Neural progenitor cell (in vitro differentiated cells): ENCODE measurements around the gene TCHH. TPM values are rescaled to one million over a fixed set of nuclear protein-coding genes. Genes with fewer than 3 reads are reported as not detected.

Experiments
- DNase-seq: peaks from one replicate; pipeline ENCODE4 v3.0.0-alpha.2; 2016; ENCODE audit warnings: low spot score
- H2AFZ ChIP-seq: fragments of 200-600 bp; sonication (generic); replicated peaks from 2 replicates; pipeline ENCODE4 v1.6.1; 2016; ENCODE audit warnings: antibody characterized with exemption
- H3F3A ChIP-seq: fragments of 200-600 bp; sonication (generic); 2 replicates; pipeline ENCODE4 v1.6.1; 2016; ENCODE audit warnings: antibody characterized with exemption, low read depth
- H3K27ac ChIP-seq: fragments of 200-600 bp; sonication (generic); 2 replicates; pipeline ENCODE4 v1.5.1; 2016; ENCODE audit warnings: mild to moderate bottlenecking
- H3K27me3 ChIP-seq: fragments of 200-600 bp; sonication (generic); 2 replicates; pipeline ENCODE4 v1.6.1; 2016; ENCODE audit warnings: mild to moderate bottlenecking, moderate library complexity
- H3K36me3 ChIP-seq: fragments of 200-600 bp; sonication (generic); 2 replicates; pipeline ENCODE4 v1.5.1; 2016
- H3K4me1 ChIP-seq: fragments of 200-600 bp; sonication (generic); 2 replicates; pipeline ENCODE4 v1.6.1; 2016; ENCODE audit warnings: mixed run types
- H3K4me2 ChIP-seq: fragments of 200-600 bp; sonication (generic); 2 replicates; pipeline ENCODE4 v1.6.1; 2016
- H3K4me3 ChIP-seq: fragments of 200-600 bp; sonication (generic); 2 replicates; pipeline ENCODE4 v1.5.1; 2016
- H3K79me2 ChIP-seq: fragments of 200-600 bp; sonication (generic); 2 replicates; pipeline ENCODE4 v1.6.1; 2016; ENCODE audit warnings: low read depth
- H3K9ac ChIP-seq: fragments of 200-600 bp; sonication (generic); 2 replicates; pipeline ENCODE4 v1.6.1; 2016
- H3K9me3 ChIP-seq: fragments of 200-600 bp; sonication (generic); 2 replicates; pipeline ENCODE4 v1.5.1; 2016; ENCODE audit warnings: low read depth
- H4K20me1 ChIP-seq: fragments of 200-600 bp; sonication (generic); 2 replicates; pipeline ENCODE4 v1.6.1; 2016; ENCODE audit warnings: low read depth
- H3K27ac Mint-ChIP-seq: 3 replicates; pipeline ENCODE4 v1.8.0; 2021; ENCODE audit warnings: mixed read lengths
- H3K27me3 Mint-ChIP-seq: 2 replicates; pipeline ENCODE4 v1.8.0; 2022; ENCODE audit warnings: low read depth, mild to moderate bottlenecking, inconsistent platforms, moderate library complexity, mixed read lengths; ENCODE audit not compliant: insufficient read depth
- H3K36me3 Mint-ChIP-seq: 3 replicates; pipeline ENCODE4 v1.8.0; 2021; ENCODE audit warnings: mixed read lengths
- H3K4me1 Mint-ChIP-seq: 3 replicates; pipeline ENCODE4 v1.8.0; 2021; ENCODE audit warnings: mixed read lengths
- H3K4me3 Mint-ChIP-seq: 3 replicates; pipeline ENCODE4 v1.8.0; 2021; ENCODE audit warnings: mild to moderate bottlenecking, moderate library complexity, mixed read lengths
- H3K9me3 Mint-ChIP-seq: 3 replicates; pipeline ENCODE4 v1.8.0; 2020; ENCODE audit warnings: mixed read lengths
- EZH2 ChIP-seq: fragments of 200-600 bp; sonication (generic); IDR thresholded peaks from 2 replicates; pipeline ENCODE4 v1.6.1; 2017; ENCODE audit warnings: antibody characterized with exemption, mild to moderate bottlenecking, moderate library complexity
- EZH2phosphoT487 ChIP-seq: fragments of 200-600 bp; sonication (generic); IDR thresholded peaks from 2 replicates; pipeline ENCODE4 v1.6.1; 2017; ENCODE audit warnings: antibody characterized with exemption
- total RNA-seq: library from RNA; depleted of rRNA; stranded (reverse); fragments of >200 nt; gene quantifications from 2 replicates; pipeline ENCODE4 v1.2.3, GENCODE V29; 2015; ENCODE audit warnings: low replicate concordance
- TF ChIP-seq, protein P1 (sequence below): fragments of 200-600 bp; sonication (generic); IDR thresholded peaks from 2 replicates; pipeline ENCODE4 v1.5.1; 2017; ENCODE audit warnings: antibody characterized with exemption, mild to moderate bottlenecking

TCHH gene
- total RNA-seq, 1 donor from 2014 or later: 0.07 TPM

DNA sequence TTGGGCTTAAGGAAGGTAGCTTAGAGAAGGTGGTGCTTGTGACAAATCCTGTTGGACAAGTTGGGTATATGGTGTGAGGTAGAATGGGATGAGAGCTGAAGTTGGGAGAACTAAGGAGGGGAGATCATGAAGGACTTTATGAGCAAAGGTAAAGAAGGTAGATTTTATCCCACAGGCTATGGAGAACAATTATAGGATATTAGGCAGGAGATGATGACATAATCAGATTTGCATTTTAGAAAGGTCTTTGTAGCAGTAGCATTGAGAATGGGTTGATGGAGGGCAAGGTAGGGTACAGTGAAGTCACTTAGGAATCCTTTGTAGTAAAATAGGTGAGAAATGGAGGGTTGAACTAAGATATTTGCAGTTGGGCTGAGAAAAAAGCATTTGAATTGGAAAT, 14.9 kb upstream of the TCHH start:
- TF ChIP-seq, protein P1, sequence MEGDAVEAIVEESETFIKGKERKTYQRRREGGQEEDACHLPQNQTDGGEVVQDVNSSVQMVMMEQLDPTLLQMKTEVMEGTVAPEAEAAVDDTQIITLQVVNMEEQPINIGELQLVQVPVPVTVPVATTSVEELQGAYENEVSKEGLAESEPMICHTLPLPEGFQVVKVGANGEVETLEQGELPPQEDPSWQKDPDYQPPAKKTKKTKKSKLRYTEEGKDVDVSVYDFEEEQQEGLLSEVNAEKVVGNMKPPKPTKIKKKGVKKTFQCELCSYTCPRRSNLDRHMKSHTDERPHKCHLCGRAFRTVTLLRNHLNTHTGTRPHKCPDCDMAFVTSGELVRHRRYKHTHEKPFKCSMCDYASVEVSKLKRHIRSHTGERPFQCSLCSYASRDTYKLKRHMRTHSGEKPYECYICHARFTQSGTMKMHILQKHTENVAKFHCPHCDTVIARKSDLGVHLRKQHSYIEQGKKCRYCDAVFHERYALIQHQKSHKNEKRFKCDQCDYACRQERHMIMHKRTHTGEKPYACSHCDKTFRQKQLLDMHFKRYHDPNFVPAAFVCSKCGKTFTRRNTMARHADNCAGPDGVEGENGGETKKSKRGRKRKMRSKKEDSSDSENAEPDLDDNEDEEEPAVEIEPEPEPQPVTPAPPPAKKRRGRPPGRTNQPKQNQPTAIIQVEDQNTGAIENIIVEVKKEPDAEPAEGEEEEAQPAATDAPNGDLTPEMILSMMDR: no peak
- no peak for TF ChIP-seq EZH2phosphoT487
- no peak overlapping the region for H3K27ac Mint-ChIP-seq
- H3K36me3 Mint-ChIP-seq: no peaks in the 10 kb centered on the region
- H3K9me3 ChIP-seq: peaks cover 8% of the 10 kb centered on the region
- no peaks in the 10 kb centered on the region for H3F3A ChIP-seq
- no peaks in the 10 kb centered on the region for H3K79me2 ChIP-seq
- DNase-seq: no peak
- no peak overlapping the region for H3K9ac ChIP-seq
- H3K4me3 ChIP-seq: no peak overlapping the region
- no peaks in the 10 kb centered on the region for H3K4me1 Mint-ChIP-seq
- H2AFZ ChIP-seq: no peak overlapping the region
- H3K4me2 ChIP-seq: no peak overlapping the region
- H3K27me3 ChIP-seq: no peaks in the 10 kb centered on the region
- no peaks in the 10 kb centered on the region for H3K4me1 ChIP-seq
- H3K4me3 Mint-ChIP-seq: no peak overlapping the region
- no peak overlapping the region for H3K27ac ChIP-seq
- no peaks in the 10 kb centered on the region for H4K20me1 ChIP-seq
- no peaks in the 10 kb centered on the region for H3K9me3 Mint-ChIP-seq
- H3K27me3 Mint-ChIP-seq: peaks cover 8% of the 10 kb centered on the region
- H3K36me3 ChIP-seq: no peaks in the 10 kb centered on the region

DNA sequence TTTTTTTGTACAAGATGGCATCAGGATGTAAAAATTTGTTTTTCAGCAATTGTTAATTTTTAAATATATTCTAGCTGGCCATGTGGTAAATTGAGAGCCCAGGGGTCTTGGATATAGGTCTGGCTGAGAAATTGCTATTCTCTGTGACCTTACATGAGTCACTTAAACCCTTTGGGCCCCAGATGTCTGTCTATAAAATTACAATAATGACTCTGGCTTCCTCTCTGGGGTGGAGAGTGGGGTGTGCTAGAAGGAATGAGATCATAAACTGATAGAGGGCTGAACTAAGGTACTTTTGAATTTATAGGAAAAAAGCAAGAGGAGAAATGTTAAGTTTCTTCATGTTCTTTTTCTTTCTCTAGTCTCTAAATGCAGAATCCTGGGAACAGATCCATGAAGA, 12.4 kb upstream of the TCHH start:
- no peaks in the 10 kb centered on the region for H3K4me1 ChIP-seq
- no peak overlapping the region for H3K4me3 ChIP-seq
- H2AFZ ChIP-seq: no peak overlapping the region
- no peak overlapping the region for H3K27ac ChIP-seq
- H3K79me2 ChIP-seq: no peaks in the 10 kb centered on the region
- no peaks in the 10 kb centered on the region for H3K36me3 ChIP-seq
- no peak overlapping the region for H3K9ac ChIP-seq
- H3K4me2 ChIP-seq: no peak overlapping the region
- H3K27me3 ChIP-seq: no peaks in the 10 kb centered on the region
- H4K20me1 ChIP-seq: no peaks in the 10 kb centered on the region
- H3K4me3 Mint-ChIP-seq: no peak overlapping the region
- no peak for TF ChIP-seq EZH2phosphoT487
- no peak for TF ChIP-seq EZH2
- TF ChIP-seq, protein P1: no peak
- peaks cover 8% of the 10 kb centered on the region for H3K9me3 ChIP-seq
- H3K27ac Mint-ChIP-seq: no peak overlapping the region
- no peak for DNase-seq
- H3K4me1 Mint-ChIP-seq: no peaks in the 10 kb centered on the region
- no peaks in the 10 kb centered on the region for H3K9me3 Mint-ChIP-seq
- H3K36me3 Mint-ChIP-seq: no peaks in the 10 kb centered on the region
- H3F3A ChIP-seq: no peaks in the 10 kb centered on the region
- H3K27me3 Mint-ChIP-seq: peaks cover 13% of the 10 kb centered on the region

DNA sequence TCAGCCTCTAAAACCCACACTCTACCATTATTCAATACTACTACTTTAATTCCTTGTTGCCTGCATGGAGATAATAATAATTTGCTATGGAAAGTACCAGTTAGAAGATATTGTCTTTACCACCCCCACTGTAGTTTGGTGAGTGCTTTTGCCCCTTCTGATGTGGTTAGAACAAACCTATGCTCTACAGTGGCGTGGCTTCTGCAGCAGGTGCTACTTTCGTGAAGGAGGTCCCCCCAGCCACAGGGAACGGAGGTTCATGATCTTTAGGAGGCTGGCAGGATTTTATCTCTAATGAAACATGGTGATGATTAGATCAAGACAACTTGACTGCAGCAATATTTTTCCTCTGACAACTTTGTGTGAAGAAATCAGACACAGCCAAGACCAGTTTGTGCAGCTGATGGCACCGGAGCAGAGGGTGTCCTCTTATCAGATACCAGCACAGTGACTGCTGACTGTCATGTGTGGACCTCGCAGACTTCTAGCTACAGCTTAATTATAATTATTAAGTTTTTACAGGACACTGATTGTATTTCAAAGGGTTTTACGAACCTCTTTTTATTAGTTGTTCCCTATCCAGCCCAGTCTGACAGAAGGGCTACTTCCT, 10.7 kb upstream of the TCHH start:
- Histone ChIP-seq H3K79me2 (no peaks in the 10 kb centered on the region), H3K4me3 (no peak overlapping the region), H3K36me3 (no peaks in the 10 kb centered on the region), H3K4me1 (no peaks in the 10 kb centered on the region), H3K27me3 (no peaks in the 10 kb centered on the region), H3K27ac (no peak overlapping the region), H2AFZ (no peak overlapping the region), H3K4me2 (no peak overlapping the region), H3K9ac (no peak overlapping the region), H3F3A (no peaks in the 10 kb centered on the region), H4K20me1 (no peaks in the 10 kb centered on the region), H3K9me3 (peaks cover 8% of the 10 kb centered on the region)
- Mint-ChIP-seq H3K4me1 (no peaks in the 10 kb centered on the region), H3K4me3 (no peak overlapping the region), H3K27me3 (peaks cover 10% of the 10 kb centered on the region), H3K9me3 (no peaks in the 10 kb centered on the region), H3K36me3 (no peaks in the 10 kb centered on the region), H3K27ac (no peak overlapping the region)
- TF ChIP-seq EZH2phosphoT487: no peak
- TF ChIP-seq, protein P1: no peak
- TF ChIP-seq EZH2: no peak
- DNase-seq: no peak
